DND-41 (cell line): ENCODE data around the gene SLC8A2.

Experiments used
- CTCF ChIP-seq: IDR thresholded peaks from 2 replicates; pipeline ENCODE4 v1.5.1; 2012; ENCODE audit warnings: borderline replicate concordance, low read length, moderate library complexity, mild to moderate bottlenecking; ENCODE audit not compliant: poor library complexity, severe bottlenecking; ENCODE audit errors: extremely low read depth
- EZH2 ChIP-seq: IDR thresholded peaks from 3 replicates; pipeline ENCODE4 v1.6.1; 2012; ENCODE audit warnings: borderline replicate concordance, low read depth, mild to moderate bottlenecking, moderate library complexity, low read length, inconsistent platforms; ENCODE audit not compliant: severe bottlenecking

- TF ChIP-seq CTCF (no peak), EZH2 (no peak)
Measured at GRCh38 chr19:47413941-47414340, 57.8 kb downstream of the SLC8A2 start.
